HEK293 (cell line): ENCODE results near the gene UST.

Experiments
- CTCF ChIP-seq: fragments of 450-650 bp; formaldehyde crosslinking; IDR thresholded peaks from 2 replicates; pipeline ENCODE4 v1.5.1; 2016; ENCODE audit warnings: missing biosample characterization, missing genetic modification characterization
- ZBTB8A ChIP-seq: fragments of 450-650 bp; formaldehyde crosslinking; IDR thresholded peaks from 2 replicates; pipeline ENCODE4 v1.5.1; 2016; ENCODE audit warnings: missing biosample characterization, missing genetic modification characterization

DNA sequence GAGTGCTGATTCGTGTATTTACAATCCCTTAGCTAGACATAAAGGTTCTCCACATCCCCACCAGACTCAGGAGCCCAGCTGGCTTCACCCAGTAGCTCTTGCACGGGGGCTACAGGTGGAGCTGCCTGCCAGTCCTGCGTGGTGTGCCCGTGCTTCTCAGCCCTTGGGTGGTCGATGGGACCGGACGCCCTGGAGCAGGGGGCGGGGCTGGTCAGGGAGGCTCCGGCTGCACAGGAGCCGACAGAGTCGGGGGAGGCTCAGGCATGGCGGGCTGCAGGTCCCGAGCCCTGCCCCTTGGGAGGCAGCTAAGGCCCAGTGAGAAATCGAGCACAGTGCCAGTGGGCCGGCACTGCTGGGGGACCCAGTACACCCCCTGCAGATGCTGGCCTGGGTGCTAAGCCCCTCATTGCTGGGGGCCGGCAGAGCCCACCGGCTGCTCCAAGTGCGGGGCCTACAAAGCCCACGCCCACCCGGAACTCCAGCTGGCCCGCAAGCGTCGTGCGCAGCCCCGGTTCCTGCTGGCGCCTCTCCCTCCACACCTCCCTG, 48.9 kb upstream of the UST start:
- no peak for TF ChIP-seq CTCF
- no peak for TF ChIP-seq ZBTB8A (tag by site-specific recombination)
